AG09309 (cell line): Measurements from ENCODE around the gene HDHD2.
"Not testable (repeated sequence)": the region's sequence is repeated elsewhere in the genome, so short reads cannot be mapped to it uniquely, and the experiment has no call there.

ENCODE experiments used
- DNase-seq: peaks from one replicate; pipeline ENCODE4 v3.0.0-alpha.2; 2010; ENCODE audit warnings: low read depth
- H3K4me3 ChIP-seq: 2 replicates; pipeline ENCODE4 v1.5.1; 2011; ENCODE audit warnings: mild to moderate bottlenecking, low read depth, low read length, moderate library complexity; ENCODE audit not compliant: control insufficient read depth
- CTCF ChIP-seq: IDR thresholded peaks from 2 replicates; pipeline ENCODE4 v1.5.1; 2011; ENCODE audit warnings: mild to moderate bottlenecking, low read depth, low read length, inconsistent platforms; ENCODE audit not compliant: insufficient read depth, control insufficient read depth; ENCODE audit errors: missing control alignments

Gene HDHD2

GRCh38 chr18:47168509-47168908 is 18.2 kb upstream of the HDHD2 start:
- TF ChIP-seq CTCF, result no peak
- no peak for DNase-seq
- H3K4me3 ChIP-seq, result no peak overlapping the region

GRCh38 chr18:47166294-47166693 is 16.0 kb upstream of the HDHD2 start:
- DNase-seq, result no peak
- no peak for TF ChIP-seq CTCF
- no peak overlapping the region for H3K4me3 ChIP-seq

GRCh38 chr18:47163241-47163640 is 12.9 kb upstream of the HDHD2 start:
- TF ChIP-seq CTCF, result no peak
- H3K4me3 ChIP-seq, result no peak overlapping the region
- no peak for DNase-seq

GRCh38 chr18:47160256-47160655 is 10.0 kb upstream of the HDHD2 start:
- DNase-seq, result no peak
- TF ChIP-seq CTCF, result no peak
- H3K4me3 ChIP-seq, result no peak overlapping the region

GRCh38 chr18:47158404-47158803 is 8.1 kb upstream of the HDHD2 start:
- not testable (repeated sequence) for DNase-seq, H3K4me3 ChIP-seq

- no peak overlapping the region for H3K4me3 ChIP-seq
These were observed 1.1 kb upstream of the HDHD2 start for GRCh38 chr18:47151439-47151838.

GRCh38 chr18:47150824-47151366 is 595 bp upstream of the HDHD2 start:
- H3K4me3 ChIP-seq, result peak overlapping the region; percentile 64
- DNase-seq, result no peak
- TF ChIP-seq CTCF, result no peak

More at GRCh38 chr18:47151439-47151838, 1.1 kb upstream of the HDHD2 start:
- no peak for TF ChIP-seq CTCF
- DNase-seq, result no peak
